GM12878 (cell line): ENCODE data around the gene PAX7. TPM values are rescaled to one million over a fixed set of nuclear protein-coding genes. Genes with fewer than 3 reads are reported as not detected.

ENCODE experiments used
- ATAC-seq: fragments of 200-7000 bp; cut with Tn5 transposase; 3 replicates; pipeline ENCODE4 v1.9.1; 2020; ENCODE audit warnings: mild to moderate bottlenecking, moderate library complexity
- BruUV-seq: library from RNA; stranded (reverse); fragments of 400-500 nt; replicated peaks from 2 replicates; lab custom pipeline; 2021; lab: Mats Ljungman, UMichigan
- CTCF ChIA-PET: fragments of 300-600 bp; sonication (Branson Sonifier 250); formaldehyde crosslinking; extraction: SDS; loops from one replicate; lab custom pipeline; 2021; ENCODE audit warnings: inconsistent platforms; lab: Yijun Ruan, JAX
- POLR2A ChIA-PET: fragments of 350-600 bp; formaldehyde crosslinking; extraction: SDS; loops from one replicate; lab custom pipeline; 2021; ENCODE audit warnings: inconsistent platforms; lab: Charles Lee
- RAD21 ChIA-PET: fragments of 300-600 bp; sonication (Branson Sonifier 250); formaldehyde crosslinking; loops from one replicate; lab custom pipeline; 2023; ENCODE audit warnings: antibody characterized with exemption; ENCODE audit not compliant: unreplicated experiment; lab: Charles Lee
- SMC1A ChIA-PET: fragments of 300-600 bp; sonication (Branson Sonifier 250); formaldehyde crosslinking; loops from one replicate; lab custom pipeline; 2023; ENCODE audit not compliant: unreplicated experiment, uncharacterized antibody; lab: Charles Lee
- DNase-seq: peaks from one replicate; pipeline ENCODE4 v3.0.0-alpha.2; 2011; ENCODE audit warnings: low read depth, low spot score
- FAIRE-seq: peaks from 3 replicates; lab custom pipeline; 2011; peaks lifted over from hg19 to GRCh38; lab: Jason Lieb, UNC
- H2AFZ ChIP-seq: 2 replicates; pipeline ENCODE4 v1.6.0; 2011; ENCODE audit warnings: low read depth, low read length, control low read depth; ENCODE audit not compliant: control insufficient read depth
- H3K27ac ChIP-seq: 2 replicates; pipeline ENCODE4 v1.5.1; 2011; ENCODE audit warnings: control low read depth; ENCODE audit not compliant: control insufficient read depth, insufficient read depth
- H3K27me3 ChIP-seq, 2 experiments: replicated peaks in 1 of 2; 2 replicates each; pipeline versions ENCODE4 v1.6.0 to v1.6.1; 2011; ENCODE audit warnings: low read length in 1 of 2; ENCODE audit not compliant: control insufficient read depth in 2 of 2, insufficient read depth in 2 of 2
- H3K36me3 ChIP-seq, 2 experiments: 2 replicates each; pipeline ENCODE4 v1.5.1; 2011; ENCODE audit warnings: low read length in 1 of 2; ENCODE audit not compliant: control insufficient read depth in 2 of 2, insufficient read depth in 2 of 2
- H3K4me1 ChIP-seq: 2 replicates; pipeline ENCODE4 v1.6.1; 2011; ENCODE audit warnings: mild to moderate bottlenecking, low read length, moderate library complexity, mixed read lengths; ENCODE audit not compliant: control insufficient read depth, insufficient read depth
- H3K4me2 ChIP-seq: 2 replicates; pipeline ENCODE4 v1.6.0; 2011; ENCODE audit warnings: control low read depth; ENCODE audit not compliant: control insufficient read depth, insufficient read depth
- H3K4me3 ChIP-seq: fragments of 200-600 bp; sonication (generic); 2 replicates; pipeline ENCODE4 v1.5.1; 2016
- H3K79me2 ChIP-seq: 2 replicates; pipeline ENCODE4 v1.6.0; 2011; ENCODE audit warnings: low read length; ENCODE audit not compliant: control insufficient read depth, insufficient read depth
- H3K9ac ChIP-seq: 2 replicates; pipeline ENCODE4 v1.8.0; 2011; ENCODE audit warnings: low read length, control low read depth, mixed read lengths; ENCODE audit not compliant: control insufficient read depth, insufficient read depth
- H3K9me3 ChIP-seq: replicated peaks from 3 replicates; pipeline ENCODE4 v1.5.1; 2011; ENCODE audit warnings: mild to moderate bottlenecking, low read length; ENCODE audit not compliant: control insufficient read depth, insufficient read depth
- H4K20me1 ChIP-seq: 2 replicates; pipeline ENCODE4 v1.6.0; 2011; ENCODE audit not compliant: control insufficient read depth, insufficient read depth
- CEBPB ChIP-seq, 2 experiments: fragments of 150-350 bp in 1 of 2; IDR thresholded peaks; 2 replicates each; pipeline ENCODE4 v1.6.1; 2012 to 2014; ENCODE audit warnings: low read depth in 2 of 2, low read length in 2 of 2, borderline replicate concordance in 1 of 2, inconsistent platforms in 1 of 2
- CHD1 ChIP-seq: IDR thresholded peaks from 2 replicates; pipeline ENCODE4 v1.6.1; 2012; ENCODE audit warnings: low read depth, low read length, improper control_type of control experiment
- EZH2 ChIP-seq: IDR thresholded peaks from 2 replicates; pipeline ENCODE4 v1.6.1; 2012; ENCODE audit warnings: low read depth, mild to moderate bottlenecking, control low read depth, inconsistent platforms, low read length, borderline replicate concordance; ENCODE audit not compliant: control insufficient read depth
- HDAC2 ChIP-seq: fragments of 200-600 bp; sonication (generic); IDR thresholded peaks from 2 replicates; pipeline ENCODE4 v1.6.1; 2017
- IRF5 ChIP-seq: fragments of 450-650 bp; IDR thresholded peaks from 2 replicates; pipeline ENCODE4 v1.6.1; 2017; ENCODE audit warnings: borderline replicate concordance
- NR2C1 ChIP-seq: fragments of 450-650 bp; IDR thresholded peaks from 2 replicates; pipeline ENCODE4 v1.6.1; 2017; ENCODE audit warnings: antibody characterized with exemption, mild to moderate bottlenecking, moderate library complexity
- TCF7 ChIP-seq: IDR thresholded peaks from 2 replicates; pipeline ENCODE4 v1.6.1; 2014; ENCODE audit warnings: antibody characterized with exemption, borderline replicate concordance
- WRNIP1 ChIP-seq: IDR thresholded peaks from 2 replicates; pipeline ENCODE4 v1.6.1; 2011; ENCODE audit warnings: low read depth, low read length, improper control_type of control experiment, borderline replicate concordance
- ZBTB11 ChIP-seq: fragments of 450-650 bp; formaldehyde crosslinking; IDR thresholded peaks from 2 replicates; pipeline ENCODE4 v1.5.0; 2022; ENCODE audit warnings: mild to moderate bottlenecking, missing genetic modification characterization
- ZNF207 ChIP-seq: fragments of 450-650 bp; IDR thresholded peaks from 2 replicates; pipeline ENCODE4 v1.6.1; 2014; ENCODE audit warnings: antibody characterized with exemption, mild to moderate bottlenecking, borderline replicate concordance
- WGBS: methylation state at CpG from one replicate; pipeline ENCODE4 v1.1.6; 2016; ENCODE audit warnings: low lambda C conversion rate; ENCODE audit not compliant: insufficient replicate concordance, insufficient coverage; ENCODE audit errors: missing lambda C conversion rate; 5-methylcytosine and 5-hydroxymethylcytosine counted together
- in situ Hi-C: fragments of 300-500 bp; cut with MboI; formaldehyde crosslinking; loops from 9 replicates; pipeline ENCODE4 v1.14.3; 2018; ENCODE audit warnings: mixed read lengths
- intact Hi-C: fragments of 100-400 bp; cut with micrococcal nuclease; formaldehyde crosslinking; loops from one replicate; pipeline ENCODE4 v1.14.2; 2022; ENCODE audit not compliant: unreplicated experiment
- polyA plus RNA-seq, 11 experiments: library from polyadenylated mRNA; depleted of rRNA in 4 of 11; unstranded in 6 of 11; stranded (reverse) in 5 of 11; fragments of >200 nt; fragmentation: Nextera tagmentation in 4 of 11; fragmentation: Illumina TruSeq in 1 of 11; extraction: Ambion mirVana in 4 of 11; extraction: Trizol in 1 of 11; gene quantifications; 1 replicate in 1 of 11; 2 replicates in 10 of 11; pipeline versions ENCODE4 v1.2.1 to v1.2.3, GENCODE V29; 2011 to 2016; ENCODE audit warnings: inconsistent platforms in 2 of 11, missing spikeins in 2 of 11, low read depth in 1 of 11
- total RNA-seq, 4 experiments: library from RNA; depleted of rRNA in 3 of 4; stranded (reverse); fragments of >200 nt in 3 of 4; fragmentation: Illumina TruSeq in 1 of 4; extraction: Trizol in 1 of 4; gene quantifications; 2 replicates each; pipeline versions ENCODE4 v1.2.1 to v1.2.3, GENCODE V29; 2013 to 2021

PAX7 gene
- total and polyA plus RNA-seq, 10 of the 15 experiments (the other 5 are each of a cell fraction or from before 2014, with no cell fraction given): not detected

- Histone ChIP-seq H3K27ac (no peak overlapping the region), H3K27me3 (peaks cover 7 to 8% of the 10 kb centered on the region in 2 experiments), H4K20me1 (no peaks in the 10 kb centered on the region), H3K9ac (no peak overlapping the region), H3K9me3 (no peaks in the 10 kb centered on the region), H3K4me2 (no peak overlapping the region), H3K4me1 (no peaks in the 10 kb centered on the region), H3K4me3 (no peak overlapping the region), H3K79me2 (no peaks in the 10 kb centered on the region), H2AFZ (no peak overlapping the region), H3K36me3 (no peaks in the 10 kb centered on the region)
- 4% methylated on average over 5 of the region's 5 CpGs for WGBS
- BruUV-seq: no TSS peak
- DNase-seq: no peak
- in situ Hi-C loops: no loop called here
- POLR2A ChIA-PET: interaction anchor here (0.7 kb wide), 1 partner anchor 194 kb away, joined by 7 read pairs; no protein-coding TSS in a partner anchor
- ATAC-seq: no peak
- TF ChIP-seq EZH2: no peak
- TF ChIP-seq CEBPB (IDR thresholded peaks at IDR 0.05; ENCODE audit: borderline replicate concordance in 1 of 2, low read depth in 2 of 2, low read length in 2 of 2): no peak
- TF ChIP-seq ZBTB11 (CRISPR knock-in tag): no peak
- no peak for TF ChIP-seq CHD1
- no peak for TF ChIP-seq IRF5
- TF ChIP-seq WRNIP1: no peak
- no peak for TF ChIP-seq NR2C1
- no peak for TF ChIP-seq HDAC2
- TF ChIP-seq TCF7: no peak
- TF ChIP-seq ZNF207: no peak
- FAIRE-seq: no peak
- RAD21 ChIA-PET: no interaction called here
- intact Hi-C loops: no loop called here
- SMC1A ChIA-PET: no interaction called here
- CTCF ChIA-PET: interaction anchor here (0.6 kb wide), 1 partner anchor 355 kb away, joined by 3 read pairs; no protein-coding TSS in a partner anchor
These were observed 140.2 kb downstream of the PAX7 start for GRCh38 chr1:18770799-18771198.
